H1 (cell line): ENCODE measurements around the gene SLK. TPM values are rescaled to one million over a fixed set of nuclear protein-coding genes. Genes with fewer than 3 reads are reported as not detected.

Experiments
- CTCF ChIA-PET: fragments of 300-600 bp; sonication (Branson Sonifier 250); formaldehyde crosslinking; loops from one replicate; lab custom pipeline; 2021; ENCODE audit not compliant: partially characterized antibody; lab: Charles Lee
- POLR2A ChIA-PET: fragments of 300-600 bp; sonication (Branson Sonifier 250); formaldehyde crosslinking; loops from one replicate; lab custom pipeline; 2021; ENCODE audit warnings: inconsistent platforms; ENCODE audit not compliant: partially characterized antibody; lab: Charles Lee
- DNase-seq, 2 experiments: peaks; one replicate each; pipeline versions ENCODE4 v3.0.0 to v3.0.0-alpha.2; 2010 to 2022; ENCODE audit warnings: low spot score in 2 of 2, low read depth in 1 of 2, mixed read lengths in 1 of 2
- FAIRE-seq: peaks from 2 replicates; lab custom pipeline; 2011; peaks lifted over from hg19 to GRCh38; lab: Jason Lieb, UNC
- H2AFZ ChIP-seq: 2 replicates; pipeline ENCODE4 v1.8.1; 2012; ENCODE audit warnings: low read length, inconsistent platforms
- H2AK5ac ChIP-seq: 2 replicates; pipeline ENCODE4 v1.6.1; 2013; ENCODE audit warnings: low read depth, low read length
- H2BK120ac ChIP-seq: replicated peaks from 2 replicates; pipeline ENCODE3; 2013; ENCODE audit warnings: low read depth, low read length, inconsistent platforms
- H2BK12ac ChIP-seq: 2 replicates; pipeline ENCODE4 v1.6.1; 2013; ENCODE audit warnings: low read depth, low read length
- H2BK15ac ChIP-seq: 2 replicates; pipeline ENCODE4 v1.6.1; 2013; ENCODE audit warnings: low read length
- H2BK20ac ChIP-seq: 2 replicates; pipeline ENCODE4 v1.6.1; 2013; ENCODE audit warnings: low read length
- H2BK5ac ChIP-seq: 2 replicates; pipeline ENCODE4 v1.6.1; 2013; ENCODE audit warnings: low read depth, low read length
- H3K14ac ChIP-seq: 2 replicates; pipeline ENCODE4 v1.6.1; 2013; ENCODE audit warnings: inconsistent platforms; ENCODE audit not compliant: insufficient read length
- H3K18ac ChIP-seq: 2 replicates; pipeline ENCODE4 v1.6.1; 2013; ENCODE audit warnings: low read length; ENCODE audit errors: extremely low read depth
- H3K23ac ChIP-seq: 2 replicates; pipeline ENCODE4 v1.6.1; 2013; ENCODE audit warnings: inconsistent platforms; ENCODE audit not compliant: insufficient read length
- H3K23me2 ChIP-seq: 2 replicates; pipeline ENCODE4 v1.6.1; 2013; ENCODE audit warnings: low read depth, low read length
- H3K27ac ChIP-seq: 2 replicates; pipeline ENCODE4 v1.6.1; 2011; ENCODE audit warnings: low read depth, low read length, inconsistent platforms
- H3K27me3 ChIP-seq, 4 experiments: replicated peaks in 1 of 4; 1 replicate in 1 of 4; 2 replicates in 3 of 4; pipeline versions ENCODE4 v1.6.1 to v1.8.1; 2011 to 2013; ENCODE audit warnings: low read length in 3 of 4, mild to moderate bottlenecking in 3 of 4, inconsistent platforms in 2 of 4, mixed read lengths in 2 of 4, moderate library complexity in 1 of 4; ENCODE audit not compliant: control insufficient read depth in 3 of 4, insufficient read depth in 3 of 4; ENCODE audit errors: extremely low read depth in 1 of 4
- H3K36me3 ChIP-seq, 4 experiments: 2 replicates each; pipeline versions ENCODE4 v1.6.1 to v1.8.1; 2011 to 2013; ENCODE audit warnings: mild to moderate bottlenecking in 4 of 4, low read length in 3 of 4, moderate library complexity in 2 of 4, control low read depth in 1 of 4, inconsistent platforms in 1 of 4; ENCODE audit not compliant: insufficient read depth in 4 of 4, control insufficient read depth in 2 of 4
- H3K4ac ChIP-seq: replicated peaks from 2 replicates; pipeline ENCODE3; 2013; ENCODE audit warnings: low read length, low read depth, mixed read lengths, inconsistent platforms; ENCODE audit not compliant: insufficient read length
- H3K4me1 ChIP-seq, 4 experiments: replicated peaks in 1 of 4; 1 replicate in 1 of 4; 2 replicates in 3 of 4; pipeline versions ENCODE4 v1.6.1 to v1.8.1; 2011 to 2013; ENCODE audit warnings: low read length in 3 of 4, inconsistent platforms in 2 of 4, mixed read lengths in 1 of 4; ENCODE audit not compliant: insufficient read depth in 4 of 4, control insufficient read depth in 3 of 4
- H3K4me2 ChIP-seq, 2 experiments: 2 replicates each; pipeline versions ENCODE4 v1.6.1 to v1.8.1; 2011 to 2013; ENCODE audit warnings: low read depth in 2 of 2, low read length in 2 of 2, control low read depth in 1 of 2, inconsistent platforms in 1 of 2, mild to moderate bottlenecking in 1 of 2; ENCODE audit not compliant: insufficient read depth in 1 of 2
- H3K4me3 ChIP-seq, 4 experiments: fragments of 200-600, 300-600 bp in 1 of 4; sonication (generic), shearing (Covaris generic), sonication (Bioruptor Twin) in 1 of 4; 2 replicates each; pipeline versions ENCODE4 v1.5.1 to v1.8.1; 2011 to 2016; ENCODE audit warnings: low read length in 4 of 4, low read depth in 3 of 4, control low read depth in 2 of 4, inconsistent platforms in 2 of 4, mild to moderate bottlenecking in 2 of 4, mixed read lengths in 1 of 4, moderate library complexity in 1 of 4; ENCODE audit not compliant: insufficient read depth in 2 of 4; ENCODE audit errors: extremely low read depth in 1 of 4
- H3K56ac ChIP-seq: replicated peaks from 2 replicates; pipeline ENCODE3; 2013; ENCODE audit warnings: low read depth, mild to moderate bottlenecking, mixed read lengths, low read length, inconsistent platforms; ENCODE audit not compliant: insufficient read length
- H3K79me1 ChIP-seq: 2 replicates; pipeline ENCODE4 v1.6.1; 2013; ENCODE audit warnings: low read depth, low read length, control low read depth
- H3K79me2 ChIP-seq, 2 experiments: 2 replicates each; pipeline versions ENCODE4 v1.6.1 to v1.8.1; 2012 to 2013; ENCODE audit warnings: low read length in 2 of 2, mild to moderate bottlenecking in 2 of 2, inconsistent platforms in 1 of 2; ENCODE audit not compliant: insufficient read depth in 2 of 2, control insufficient read depth in 1 of 2
- H3K9ac ChIP-seq, 4 experiments: replicated peaks in 1 of 4; 1 replicate in 1 of 4; 2 replicates in 3 of 4; pipeline versions ENCODE4 v1.6.1 to v1.8.1; 2011 to 2013; ENCODE audit warnings: low read depth in 3 of 4, low read length in 3 of 4, control low read depth in 2 of 4, mild to moderate bottlenecking in 2 of 4, moderate library complexity in 2 of 4, inconsistent platforms in 1 of 4; ENCODE audit errors: extremely low read depth in 1 of 4
- H3K9me3 ChIP-seq, 2 experiments: 2 replicates each; pipeline versions ENCODE4 v1.6.1 to v1.8.1; 2012 to 2013; ENCODE audit warnings: mild to moderate bottlenecking in 2 of 2, moderate library complexity in 2 of 2, control low read depth in 1 of 2, inconsistent platforms in 1 of 2, low read depth in 1 of 2, low read length in 1 of 2, mixed read lengths in 1 of 2; ENCODE audit not compliant: insufficient read depth in 2 of 2
- H4K20me1 ChIP-seq, 2 experiments: replicated peaks in 1 of 2; 2 replicates each; pipeline versions ENCODE3 to v1.8.1; 2011 to 2013; ENCODE audit warnings: inconsistent platforms in 2 of 2, low read length in 2 of 2, mild to moderate bottlenecking in 1 of 2; ENCODE audit not compliant: insufficient read depth in 2 of 2, control insufficient read depth in 1 of 2
- H4K5ac ChIP-seq: 2 replicates; pipeline ENCODE4 v1.6.1; 2013; ENCODE audit warnings: low read length, low read depth, mixed read lengths, inconsistent platforms; ENCODE audit not compliant: insufficient read length
- H4K8ac ChIP-seq: 2 replicates; pipeline ENCODE4 v1.8.0; 2013; ENCODE audit warnings: mild to moderate bottlenecking, moderate library complexity, low read length, inconsistent platforms; ENCODE audit not compliant: insufficient read depth; ENCODE audit errors: extremely low read depth
- H4K91ac ChIP-seq: replicated peaks from 2 replicates; pipeline ENCODE3; 2013; ENCODE audit warnings: low read length, mixed read lengths, inconsistent platforms; ENCODE audit not compliant: insufficient read length
- BACH1 ChIP-seq: IDR thresholded peaks from 2 replicates; pipeline ENCODE4 v1.6.1; 2012; ENCODE audit warnings: low read length, improper control_type of control experiment
- BRCA1 ChIP-seq: IDR thresholded peaks from 2 replicates; pipeline ENCODE4 v1.6.1; 2012; ENCODE audit warnings: low read depth, low read length, improper control_type of control experiment
- CBX5 ChIP-seq: fragments of 300-800, 300-1000 bp; sonication (generic); IDR thresholded peaks from 2 replicates; pipeline ENCODE4 v1.7.1; 2016; ENCODE audit warnings: antibody characterized with exemption, low read length, low read depth
- CEBPB ChIP-seq: IDR thresholded peaks from 2 replicates; pipeline ENCODE4 v1.6.1; 2012; ENCODE audit warnings: low read depth, low read length
- CTBP2 ChIP-seq: IDR thresholded peaks from 2 replicates; pipeline ENCODE4 v1.7.0; 2011; ENCODE audit warnings: borderline replicate concordance, mild to moderate bottlenecking, moderate library complexity, mixed read lengths, low read length; ENCODE audit not compliant: insufficient read depth, insufficient read length
- EGR1 ChIP-seq: IDR thresholded peaks from 2 replicates; pipeline ENCODE4 v1.6.1; 2011; ENCODE audit warnings: low read depth, low read length, borderline replicate concordance
- EZH2 ChIP-seq: fragments of 200-600 bp; sonication (generic); IDR thresholded peaks from 2 replicates; pipeline ENCODE4 v1.7.1; 2012; ENCODE audit warnings: low read depth, mild to moderate bottlenecking, moderate library complexity, low read length, inconsistent platforms; ENCODE audit not compliant: severe bottlenecking
- GABPA ChIP-seq: IDR thresholded peaks from 2 replicates; pipeline ENCODE4 v1.6.1; 2011; ENCODE audit warnings: mild to moderate bottlenecking, low read length, moderate library complexity, borderline replicate concordance; ENCODE audit not compliant: insufficient read depth
- HDAC2 ChIP-seq, 2 experiments: fragments of 300-600 bp in 1 of 2; sonication (generic) in 1 of 2; IDR thresholded peaks; 2 replicates each; pipeline ENCODE4 v1.6.1; 2011 to 2012; ENCODE audit warnings: low read depth in 2 of 2, low read length in 2 of 2, mild to moderate bottlenecking in 2 of 2, moderate library complexity in 2 of 2, borderline replicate concordance in 1 of 2, inconsistent platforms in 1 of 2
- PHF8 ChIP-seq: fragments of 200-600 bp; sonication (generic); conservative IDR thresholded peaks from 2 replicates; pipeline ENCODE4 v1.7.1; 2012; ENCODE audit warnings: low read depth, mild to moderate bottlenecking, inconsistent platforms, low read length, moderate library complexity
- SIN3A ChIP-seq, 2 experiments: IDR thresholded peaks in 1 of 2; conservative IDR thresholded peaks in 1 of 2; 2 replicates each; pipeline ENCODE4 v1.6.1; 2011 to 2012; ENCODE audit warnings: low read length in 2 of 2, improper control_type of control experiment in 1 of 2, low read depth in 1 of 2, mild to moderate bottlenecking in 1 of 2
- SIX5 ChIP-seq: IDR thresholded peaks from 2 replicates; pipeline ENCODE4 v1.6.1; 2011; ENCODE audit warnings: mild to moderate bottlenecking, low read depth, low read length
- SP1 ChIP-seq: IDR thresholded peaks from 2 replicates; pipeline ENCODE4 v1.6.1; 2011; ENCODE audit warnings: low read depth, low read length
- TAF1 ChIP-seq: IDR thresholded peaks from 2 replicates; pipeline ENCODE4 v1.6.1; 2011; ENCODE audit warnings: mild to moderate bottlenecking, low read depth, low read length
- TEAD4 ChIP-seq: IDR thresholded peaks from 2 replicates; pipeline ENCODE4 v1.6.1; 2012; ENCODE audit warnings: low read depth, low read length, inconsistent platforms, mixed read lengths
- WGBS, 2 experiments: shearing (Covaris generic) in 1 of 2; methylation state at CpG; one replicate each; pipeline versions ENCODE4 v1.1.6 to v1.1.7; 2013 to 2015; ENCODE audit warnings: low lambda C conversion rate in 2 of 2, mixed read lengths in 2 of 2, inconsistent platforms in 1 of 2, low coverage in 1 of 2, missing lambda C conversion rate in 1 of 2; ENCODE audit not compliant: insufficient replicate concordance in 2 of 2, insufficient coverage in 1 of 2, insufficient read length in 1 of 2; ENCODE audit errors: extremely low coverage in 1 of 2, missing lambda C conversion rate in 1 of 2; 5-methylcytosine and 5-hydroxymethylcytosine counted together
- polyA plus RNA-seq, 7 experiments: library from polyadenylated mRNA; depleted of rRNA in 3 of 7; stranded (reverse) in 5 of 7; unstranded in 2 of 7; fragments of >200 nt in 5 of 7; fragments of 200-250 nt in 2 of 7; gene quantifications; 1 replicate in 5 of 7; 2 replicates in 1 of 7; 4 replicates in 1 of 7; pipeline versions ENCODE4 v1.2.1 to v1.2.3, GENCODE V29; 2011 to 2013; ENCODE audit warnings: missing spikeins in 2 of 7, mixed read lengths in 2 of 7
- total RNA-seq: library from RNA; stranded (reverse); fragmentation: NEBNext Ultra II Directional; extraction: Animal tissue kit (Norgen Biotek cat#: 25700); gene quantifications from 2 replicates; pipeline ENCODE4 v1.2.1, GENCODE V29; 2021

SLK gene
- total and polyA plus RNA-seq, 2 of the 8 experiments (the other 6 are each of a cell fraction or from before 2014, with no cell fraction given), result 2.7 to 18.3 TPM

- no peak overlapping the region for H3K4me2 ChIP-seq
- no peaks in the 10 kb centered on the region for H4K20me1 ChIP-seq
- H3K79me1 ChIP-seq, result no peaks in the 10 kb centered on the region
- no peak overlapping the region for H3K14ac ChIP-seq
- no peak overlapping the region for H3K18ac ChIP-seq
- no peak overlapping the region for H3K4ac ChIP-seq
- H3K9ac ChIP-seq, result no peak overlapping the region
- no peaks in the 10 kb centered on the region for H3K79me2 ChIP-seq
- WGBS, 2 experiments, result 86% methylated on average over 2 of the region's 2 CpGs; no CpG with 5 or more reads in 1 of the 2 experiments
- H3K4me1 ChIP-seq, result no peaks in the 10 kb centered on the region
- H2BK12ac ChIP-seq, result no peak overlapping the region
- H3K4me3 ChIP-seq, result no peak overlapping the region
- H2AFZ ChIP-seq, result no peak overlapping the region
- no peak overlapping the region for H4K8ac ChIP-seq
- H2BK120ac ChIP-seq, result no peak overlapping the region
- H3K56ac ChIP-seq, result no peak overlapping the region
- H2AK5ac ChIP-seq, result no peak overlapping the region
- H4K91ac ChIP-seq, result no peak overlapping the region
- DNase-seq (no peak), FAIRE-seq (no peak)
- no peak overlapping the region for H2BK20ac ChIP-seq
- H3K27me3 ChIP-seq, result no peaks in the 10 kb centered on the region
- ChIA-PET CTCF (no interaction called here), POLR2A (no interaction called here)
- no peak overlapping the region for H4K5ac ChIP-seq
- no peaks in the 10 kb centered on the region for H3K23me2 ChIP-seq
- TF ChIP-seq CEBPB, result no peak
- no peak for TF ChIP-seq BRCA1
- no peak for TF ChIP-seq HDAC2 (IDR thresholded peaks at IDR 0.05; ENCODE audit: borderline replicate concordance in 1 of 2, low read depth in 2 of 2, low read length in 2 of 2)
- no peak for TF ChIP-seq EGR1
- TF ChIP-seq SIN3A (conservative IDR thresholded peaks at IDR 0.05 in 1 of 2, IDR thresholded peaks at IDR 0.05 in 1 of 2; ENCODE audit: low read depth in 1 of 2, low read length in 2 of 2), result no peak
- no peak for TF ChIP-seq CTBP2
- TF ChIP-seq TEAD4, result no peak
- TF ChIP-seq EZH2, result no peak
- TF ChIP-seq BACH1, result no peak
- TF ChIP-seq PHF8, result no peak
- no peak for TF ChIP-seq CBX5
- no peak for TF ChIP-seq GABPA
- no peak for TF ChIP-seq TAF1
- TF ChIP-seq SP1, result no peak
- TF ChIP-seq SIX5, result no peak
- no peaks in the 10 kb centered on the region for H3K9me3 ChIP-seq
- H2BK15ac ChIP-seq, result no peak overlapping the region
- no peaks in the 10 kb centered on the region for H3K36me3 ChIP-seq
- no peak overlapping the region for H3K23ac ChIP-seq
- no peak overlapping the region for H3K27ac ChIP-seq
- H2BK5ac ChIP-seq, result no peak overlapping the region
These were observed 7.9 kb upstream of the SLK start for GRCh38 chr10:103958996-103959395.
